Hippocampal formation (tissue), 2 donors: ENCODE measurements around the gene CAPN11.
"Not testable (repeated sequence)": the region's sequence is repeated elsewhere in the genome, so short reads cannot be mapped to it uniquely, and the experiment has no call there.

Experiments
- DNase-seq, 2 donors: peaks; one replicate each; lab custom pipeline; 2025; lab: John Stamatoyannopoulos, UW

Gene CAPN11

DNA sequence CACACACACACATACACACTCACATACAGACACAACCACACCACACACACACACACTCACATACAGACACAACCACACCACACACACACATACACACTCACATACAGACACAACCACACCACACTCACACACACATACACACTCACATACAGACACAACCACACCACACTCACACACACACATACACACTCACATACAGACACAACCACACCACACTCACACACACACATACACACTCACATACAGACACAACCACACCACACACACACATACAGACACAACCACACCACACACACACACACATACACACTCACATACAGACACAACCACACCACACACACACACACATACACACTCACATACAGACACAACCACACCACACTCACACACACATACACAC, 23.2 kb downstream of the CAPN11 start:
- DNase-seq, result not testable (repeated sequence)

DNA sequence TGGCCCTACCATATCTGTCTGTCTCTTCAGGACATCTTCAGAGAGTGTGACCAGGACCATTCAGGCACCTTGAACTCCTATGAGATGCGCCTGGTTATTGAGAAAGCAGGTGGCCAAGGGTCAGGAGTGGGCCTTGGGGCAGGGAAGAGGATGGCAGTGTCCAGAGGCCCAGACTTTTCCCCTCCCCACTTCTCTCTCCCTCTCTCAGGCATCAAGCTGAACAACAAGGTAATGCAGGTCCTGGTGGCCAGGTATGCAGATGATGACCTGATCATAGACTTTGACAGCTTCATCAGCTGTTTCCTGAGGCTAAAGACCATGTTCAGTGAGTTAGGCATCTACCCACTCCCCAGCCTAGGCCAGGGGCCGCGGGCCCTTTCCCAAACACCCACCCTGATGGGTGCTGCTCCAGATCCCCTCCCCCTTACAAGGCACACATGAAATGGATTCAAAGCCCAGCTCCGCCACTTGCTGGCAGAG, 24.3 kb downstream of the CAPN11 start:
- no peak for DNase-seq

DNA sequence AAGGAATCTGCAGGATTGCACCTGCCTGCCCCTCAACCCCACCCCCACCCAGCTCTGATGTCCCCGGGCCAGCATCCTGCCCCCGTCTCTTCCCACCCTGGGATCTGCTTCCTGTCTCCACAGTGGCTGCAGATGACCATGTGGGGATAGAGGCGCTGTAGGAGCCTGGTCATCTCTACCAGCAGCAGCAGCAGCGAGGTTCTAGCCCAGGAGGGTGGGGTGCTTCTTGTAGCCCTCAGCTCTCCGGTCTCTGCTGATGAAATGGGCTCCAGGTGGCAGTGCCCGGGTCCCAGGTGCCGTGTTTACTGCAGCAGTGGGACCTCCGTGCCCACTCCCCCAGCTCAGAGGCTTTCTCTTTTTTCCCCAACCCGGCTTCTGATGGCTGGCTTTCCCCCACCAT, 25.2 kb downstream of the CAPN11 start:
- DNase-seq, result no peak

DNA sequence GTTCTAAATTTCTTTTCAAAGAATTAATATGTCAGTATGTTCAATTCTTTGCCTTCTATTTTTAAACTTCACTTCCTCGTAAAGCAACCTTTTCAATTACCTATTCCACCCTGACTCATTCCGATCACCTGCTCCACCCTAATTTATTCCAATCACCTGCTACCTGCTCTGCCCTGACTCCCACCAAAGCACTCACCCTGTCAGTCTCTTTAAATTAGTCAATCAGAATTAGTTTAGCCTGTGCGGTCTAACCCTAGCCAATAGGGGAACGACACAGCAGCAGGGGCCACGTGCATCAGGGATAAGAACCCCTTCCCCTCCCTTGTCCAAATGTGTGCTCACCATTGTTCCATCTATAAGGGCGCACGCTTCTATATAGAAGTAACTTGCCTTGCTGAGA, 26.7 kb downstream of the CAPN11 start:
- DNase-seq, result not testable (repeated sequence)

DNA sequence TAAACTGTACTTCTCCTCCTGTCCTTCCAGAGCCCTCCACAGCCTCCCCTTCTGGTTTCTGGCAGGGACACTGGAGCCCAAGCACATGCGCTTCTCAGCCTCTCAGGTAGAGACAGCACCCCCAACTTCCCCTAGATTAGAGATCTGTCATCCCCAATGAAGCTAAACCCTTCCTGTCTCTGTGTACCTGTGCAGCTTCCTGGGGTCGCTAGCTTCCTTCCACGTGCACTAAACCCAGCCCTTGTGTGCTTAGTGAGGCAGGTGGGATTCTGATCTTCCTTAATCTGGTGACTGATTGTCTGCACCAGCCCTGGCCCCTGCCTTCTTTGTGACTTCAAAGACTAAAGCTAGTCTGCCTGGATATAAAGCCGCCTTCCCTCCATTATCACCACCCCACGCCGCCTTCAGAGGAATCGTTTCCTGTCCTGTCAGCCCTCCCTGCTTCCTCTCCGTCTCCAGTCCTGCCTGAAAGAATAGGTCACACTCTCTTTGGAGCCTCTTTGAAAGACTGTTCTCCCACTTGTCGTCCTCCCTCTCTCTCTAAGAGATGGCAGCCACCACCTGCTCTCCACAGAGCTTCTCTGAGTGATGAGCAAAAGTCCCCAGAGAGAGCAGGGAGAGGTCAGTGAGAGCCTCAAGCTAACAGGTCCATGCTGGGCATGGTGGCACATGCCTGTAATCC, 27.5 kb downstream of the CAPN11 start:
- no peak for DNase-seq

DNA sequence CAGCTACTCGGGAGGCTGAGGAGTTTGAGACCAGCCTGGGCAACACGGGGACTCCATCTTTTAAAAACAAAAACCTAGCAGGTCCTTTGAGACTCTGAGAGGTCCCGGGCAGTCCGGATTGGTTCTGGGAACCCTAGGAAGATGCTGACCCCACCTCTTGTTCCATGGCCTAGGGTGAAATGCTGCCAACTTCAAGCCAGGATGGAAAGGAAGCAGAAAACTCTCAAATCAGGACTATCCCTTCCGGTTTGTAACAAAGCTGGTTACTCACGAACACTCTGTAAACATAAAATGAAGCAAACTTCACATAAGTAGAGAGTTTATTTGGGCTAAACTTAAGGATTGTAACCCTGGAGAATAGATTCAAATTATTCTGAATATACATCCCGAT, 28.0 kb downstream of the CAPN11 start:
- DNase-seq, result no peak

DNA sequence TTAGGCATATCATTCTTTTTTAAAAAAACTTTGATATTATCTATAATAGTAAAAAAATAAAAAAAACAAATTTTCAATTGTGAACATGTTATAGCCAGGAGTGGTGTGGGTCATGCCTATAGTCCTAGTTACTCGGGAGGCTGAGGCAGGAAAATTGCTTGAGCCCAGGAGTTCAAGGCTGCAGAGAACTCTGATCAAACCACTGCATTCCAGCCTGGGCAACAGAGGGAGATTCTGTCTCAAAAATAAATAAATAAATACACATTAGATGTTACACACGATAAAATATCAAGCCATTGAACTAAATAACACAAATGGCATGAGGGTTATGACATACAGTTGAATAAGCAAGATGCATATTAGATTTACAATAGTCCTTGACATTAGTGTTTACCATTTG, 30.2 kb downstream of the CAPN11 start:
- no peak for DNase-seq

DNA sequence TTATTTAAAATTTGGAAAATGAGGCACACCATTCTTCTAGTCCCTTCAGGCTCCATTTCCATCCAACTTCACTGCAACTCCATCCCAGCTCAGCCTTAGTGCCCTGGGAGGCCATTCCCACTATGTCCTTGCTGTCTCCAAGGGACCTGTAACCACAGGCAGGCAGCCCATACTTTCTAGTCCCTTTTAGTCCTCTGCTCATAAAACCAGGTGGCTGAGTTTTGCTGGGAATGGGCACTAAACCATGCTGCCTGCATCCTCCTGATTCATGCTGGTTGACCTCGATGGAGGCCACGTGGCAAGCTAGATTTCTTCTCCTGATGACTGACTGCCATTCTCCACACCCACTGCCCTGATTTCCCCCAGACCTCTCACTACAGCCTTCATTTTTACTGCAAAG, 30.6 kb downstream of the CAPN11 start:
- DNase-seq, result no peak

DNA sequence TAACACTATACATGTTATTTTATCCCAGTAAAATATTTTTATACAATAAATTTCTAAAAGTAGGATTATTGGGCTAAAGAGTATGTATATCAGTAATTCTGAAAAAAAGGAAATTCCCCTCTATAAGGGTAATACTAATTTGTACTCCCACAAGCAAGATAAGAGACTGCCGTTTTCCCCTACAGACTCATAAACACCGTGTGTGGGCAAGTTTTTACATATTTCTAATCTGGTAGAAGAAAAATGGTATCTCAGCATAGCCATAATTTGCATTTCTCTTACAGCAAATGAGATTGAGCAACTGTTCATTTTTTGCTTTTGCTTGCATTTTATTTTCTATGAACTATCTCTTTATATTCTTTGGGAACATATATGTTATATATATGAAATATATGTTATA, 32.1 kb downstream of the CAPN11 start:
- DNase-seq, result no peak

DNA sequence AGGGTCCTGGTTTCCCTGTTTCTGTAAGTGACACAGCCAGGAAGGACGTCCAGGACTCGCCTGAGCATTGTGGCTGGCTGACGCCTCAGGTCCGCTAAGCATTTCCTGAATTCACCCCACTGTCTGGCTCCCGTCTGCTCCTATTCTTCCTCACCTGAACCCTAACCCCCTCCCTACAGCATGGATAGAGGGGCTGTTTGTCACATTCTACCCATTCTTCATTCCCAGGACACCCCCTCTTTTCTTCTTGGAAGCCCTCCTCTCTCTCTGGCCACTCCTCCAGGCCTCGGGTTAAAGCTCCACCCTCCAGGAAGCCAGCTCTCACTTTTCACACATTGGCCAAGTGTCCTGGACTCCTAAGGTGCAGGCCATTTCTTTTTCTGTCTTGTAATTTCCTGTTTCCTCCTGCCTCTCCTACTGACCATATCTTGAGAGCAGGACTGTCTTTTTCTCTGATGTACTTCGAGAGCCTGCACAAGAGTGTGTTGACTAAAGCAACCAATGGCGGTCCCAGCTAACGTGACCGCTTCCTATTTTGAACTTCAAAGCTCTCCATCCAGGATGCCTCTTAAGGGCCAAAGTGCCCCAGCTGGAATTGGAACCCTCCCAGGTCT, 33.9 kb downstream of the CAPN11 start:
- DNase-seq, result no peak

DNA sequence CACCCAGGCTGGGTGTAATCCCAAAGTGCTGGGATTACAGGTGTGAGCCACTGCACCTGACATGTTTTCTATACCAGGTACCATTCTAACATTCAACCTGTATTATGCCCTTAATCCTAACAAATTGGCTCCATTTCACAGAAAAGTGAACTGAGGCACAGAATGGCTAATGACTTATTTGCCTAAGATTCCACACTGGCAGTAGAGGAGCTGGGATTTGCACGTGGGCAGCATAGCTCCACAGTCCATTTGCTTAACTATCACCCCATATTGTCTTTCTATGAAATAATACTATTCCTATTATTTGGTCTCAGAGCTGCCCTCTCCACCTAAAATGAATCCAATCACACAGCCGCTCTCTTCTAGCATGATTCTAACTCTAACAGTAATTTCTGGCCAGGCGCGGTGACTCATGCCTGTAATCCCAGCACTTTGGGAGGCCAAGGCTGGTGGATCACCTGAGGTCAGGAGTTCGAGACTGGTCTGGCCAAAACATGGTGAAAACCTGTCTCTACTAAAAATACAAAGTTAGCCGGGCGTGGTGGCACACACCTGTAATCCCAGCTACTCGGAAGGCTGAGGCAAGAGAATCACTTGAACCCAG, 34.8 kb downstream of the CAPN11 start:
- no peak for DNase-seq

DNA sequence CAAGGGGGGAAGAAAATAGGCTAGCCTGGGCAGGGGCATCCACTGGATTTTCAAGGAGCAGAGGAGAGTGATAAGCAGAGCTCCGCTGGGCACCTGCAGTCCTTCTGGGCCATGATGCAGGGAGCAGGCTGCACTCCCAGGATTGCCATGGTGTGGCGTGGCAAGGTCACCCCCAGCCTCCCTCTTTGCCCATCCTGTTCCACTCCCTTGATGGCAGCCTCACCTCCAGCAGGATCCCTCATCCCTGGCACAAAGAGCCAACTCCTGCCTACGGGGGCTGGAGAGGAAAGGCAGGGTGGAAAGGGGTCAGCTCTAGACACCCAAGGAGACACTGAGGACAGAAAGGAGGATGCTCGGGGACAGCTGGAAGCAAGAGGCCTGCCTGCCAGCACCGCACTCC, 35.7 kb downstream of the CAPN11 start:
- DNase-seq, result no peak

DNA sequence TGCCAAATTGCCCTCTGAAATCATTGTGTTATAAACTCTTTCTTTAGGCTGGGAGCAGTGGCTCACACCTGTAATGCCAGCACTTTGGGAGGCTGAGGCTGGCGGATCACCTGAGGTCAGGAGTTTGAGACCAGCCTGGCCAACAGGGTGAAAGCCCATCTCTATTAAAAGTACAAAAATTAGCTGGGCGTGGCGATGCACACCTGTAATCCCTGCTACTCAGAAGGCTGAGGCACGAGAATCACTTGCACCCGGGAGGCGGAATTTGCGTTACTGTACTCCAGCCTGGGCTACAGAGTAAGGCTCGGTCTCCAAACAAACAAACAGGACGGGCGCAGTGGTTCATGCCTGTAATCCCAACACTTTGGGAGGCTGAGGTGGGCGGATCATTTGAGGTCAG, 37.7 kb downstream of the CAPN11 start:
- DNase-seq, result not testable (repeated sequence)

DNA sequence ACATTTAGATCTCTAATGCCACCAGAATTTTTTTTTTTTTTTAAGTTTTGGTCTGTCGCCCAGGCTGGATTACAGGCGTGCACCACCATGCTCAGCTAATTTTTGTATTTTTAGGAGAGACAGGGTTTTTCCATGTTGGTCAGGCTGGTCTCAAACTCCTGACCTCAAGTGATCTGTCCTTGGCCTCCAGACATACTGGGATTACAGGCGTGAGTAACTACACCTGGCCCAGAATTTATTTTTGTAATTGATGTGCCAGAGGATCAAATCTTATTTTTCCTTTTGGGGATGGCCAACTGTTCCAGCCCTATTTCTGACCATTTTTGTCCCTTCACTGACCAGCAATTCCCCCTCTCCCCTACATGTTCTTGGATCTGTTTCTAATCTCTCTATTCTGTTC, 40.1 kb downstream of the CAPN11 start:
- no peak for DNase-seq

DNA sequence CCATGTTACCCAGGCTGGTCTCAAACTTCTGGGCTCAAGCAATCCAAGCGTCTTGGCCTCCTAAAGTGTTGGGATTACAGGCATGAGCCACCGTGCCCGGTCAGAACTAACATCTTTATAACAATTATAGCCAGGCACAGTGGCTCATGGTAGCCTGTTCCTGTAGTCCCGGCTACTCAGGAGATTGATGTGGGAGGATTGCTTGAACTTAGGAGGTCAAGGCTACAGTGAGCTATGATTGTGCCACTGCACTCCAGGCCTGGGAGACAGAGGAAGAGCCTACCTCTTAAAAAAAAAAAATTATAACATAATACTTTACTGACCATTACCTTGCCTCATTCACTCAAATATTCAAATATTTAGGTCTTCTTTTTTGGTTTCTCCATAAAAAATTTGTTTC, 41.3 kb downstream of the CAPN11 start:
- no peak for DNase-seq

DNA sequence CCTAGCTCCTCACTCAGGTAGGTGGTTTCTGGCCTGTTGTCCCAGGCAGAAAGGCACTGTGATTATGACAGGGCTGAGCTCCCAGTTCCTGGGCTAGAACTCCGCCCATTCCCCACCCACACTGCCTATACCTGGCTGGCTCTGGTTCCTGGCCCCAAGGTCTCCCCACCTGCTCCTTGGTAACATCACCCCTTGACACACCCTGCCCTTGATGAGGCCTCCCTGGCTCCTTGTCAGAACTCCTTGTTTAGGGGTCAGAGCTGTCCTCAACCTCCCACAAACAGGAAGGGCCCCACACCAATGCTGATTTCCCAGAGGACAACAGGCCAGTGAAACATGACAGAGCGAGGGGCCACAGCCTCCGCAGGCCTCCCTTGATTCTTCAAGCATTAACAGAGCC, 42.6 kb downstream of the CAPN11 start:
- no peak for DNase-seq

DNA sequence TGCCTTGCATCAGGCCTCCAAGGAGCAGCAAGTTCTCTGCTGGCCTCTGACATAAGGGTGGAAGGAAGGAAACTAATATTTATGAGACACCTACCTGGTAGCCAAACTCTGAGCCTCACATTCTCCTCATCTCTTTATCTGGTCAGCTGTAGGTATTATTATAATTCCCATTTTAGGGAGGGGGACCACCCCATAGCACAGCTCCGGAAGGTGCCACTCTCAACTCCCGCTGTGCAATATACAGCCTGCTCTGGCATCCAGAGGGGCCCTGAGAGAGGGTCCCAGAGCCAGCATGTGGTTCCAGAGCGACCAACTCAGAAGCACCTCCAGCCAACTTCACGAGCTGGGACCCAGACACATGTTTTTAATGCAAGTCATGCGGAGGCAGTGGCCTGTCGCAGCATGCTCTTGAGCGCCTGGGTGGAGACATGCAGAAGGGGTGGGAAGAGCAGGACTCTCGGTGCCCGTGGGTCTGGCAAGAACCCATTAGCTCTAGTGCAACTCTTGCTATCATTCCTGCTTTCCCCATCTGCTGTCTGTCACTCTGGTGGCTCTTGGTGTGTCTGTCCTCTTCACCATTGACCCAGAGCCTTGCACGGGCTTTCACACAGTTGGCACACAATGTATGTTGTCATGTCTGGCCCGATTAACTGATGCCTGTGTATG, 43.2 kb downstream of the CAPN11 start:
- no peak for DNase-seq

DNA sequence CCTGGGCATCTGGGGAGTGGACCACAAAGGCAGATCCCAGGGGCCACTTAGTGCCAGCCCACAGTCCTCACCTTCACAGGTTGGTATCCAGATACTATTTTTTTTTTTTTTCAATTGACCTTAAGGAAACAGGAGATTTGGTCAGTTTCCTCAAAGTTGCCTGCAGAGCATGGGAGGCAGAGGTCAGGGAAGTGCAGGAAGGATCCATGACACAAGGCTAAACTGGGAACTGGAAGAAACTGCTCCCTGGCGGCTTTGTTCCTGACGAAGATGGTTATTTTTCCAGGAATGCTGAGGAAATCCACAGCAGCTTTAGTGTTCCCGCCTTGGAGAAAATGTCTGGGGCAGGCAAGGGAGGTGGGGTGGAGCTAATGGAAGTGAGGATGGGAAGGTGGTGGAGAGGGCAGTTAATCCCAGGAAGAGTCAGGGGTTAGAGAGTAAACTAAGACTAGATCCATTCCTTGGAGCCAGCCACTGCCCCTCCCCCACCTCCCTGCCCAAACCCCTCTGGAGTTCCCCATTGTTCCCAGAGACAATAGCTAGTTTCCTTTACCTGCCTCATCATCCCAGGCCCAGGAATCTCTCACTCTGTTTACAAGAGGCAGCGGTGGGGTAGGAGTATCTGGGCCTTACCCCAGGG, 43.8 kb downstream of the CAPN11 start:
- DNase-seq, result no peak

DNA sequence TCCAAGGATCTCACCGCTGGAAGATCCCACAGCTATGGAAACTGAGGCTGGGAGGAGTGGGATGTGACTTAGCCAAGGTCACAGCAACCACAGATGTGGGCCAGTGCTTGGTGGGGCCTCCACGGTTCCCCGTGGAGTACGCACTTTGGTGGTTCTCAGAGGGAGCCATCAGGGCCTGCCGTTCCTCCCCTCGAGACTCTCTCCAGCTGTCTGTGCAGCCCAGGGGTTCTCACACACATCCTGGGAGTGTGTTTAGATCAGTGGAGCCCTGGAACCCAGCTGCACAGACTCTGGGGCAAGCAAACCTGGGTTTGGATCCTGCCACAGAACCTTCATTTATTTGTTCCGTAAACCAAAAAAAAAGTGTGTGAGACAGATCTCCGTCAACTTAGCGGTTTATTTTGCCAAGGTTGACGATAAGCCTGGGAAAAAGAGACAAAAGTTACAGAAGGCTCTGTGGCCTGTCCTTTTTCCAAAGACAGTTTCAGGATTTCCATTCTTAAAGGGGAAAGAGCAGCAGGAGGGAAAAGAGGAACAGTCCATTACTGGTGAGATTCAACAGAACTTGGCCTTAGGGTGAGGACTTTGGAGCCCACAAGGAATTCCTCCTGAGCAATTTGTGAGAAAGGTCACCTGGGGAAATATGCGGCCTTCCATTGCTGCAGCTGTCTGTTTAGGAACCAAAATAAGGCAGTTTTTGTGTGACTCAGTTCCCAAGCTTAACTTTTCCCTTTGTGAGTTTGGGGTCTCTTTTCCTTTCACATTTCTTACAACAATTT, 44.5 kb downstream of the CAPN11 start:
- DNase-seq, result no peak

DNA sequence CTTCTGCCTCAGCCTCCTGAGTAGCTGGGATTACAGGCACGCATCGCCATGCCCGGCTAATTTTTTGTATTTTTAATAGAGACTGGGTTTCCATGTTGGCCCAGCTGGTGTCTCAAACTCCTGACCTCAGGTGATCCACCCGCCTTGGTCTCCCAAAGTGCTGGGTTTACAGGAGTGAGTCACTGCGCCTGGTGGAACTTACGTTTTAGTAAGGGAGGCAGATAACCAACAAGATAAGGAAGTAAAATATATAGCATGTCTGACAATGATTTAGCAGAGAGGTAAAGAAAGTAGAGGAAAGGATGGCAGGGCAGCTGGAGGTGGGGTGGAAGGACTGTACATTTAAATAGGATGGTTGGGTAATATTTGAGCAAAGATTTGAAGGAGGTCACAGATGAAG, 45.3 kb downstream of the CAPN11 start:
- DNase-seq, result no peak

DNA sequence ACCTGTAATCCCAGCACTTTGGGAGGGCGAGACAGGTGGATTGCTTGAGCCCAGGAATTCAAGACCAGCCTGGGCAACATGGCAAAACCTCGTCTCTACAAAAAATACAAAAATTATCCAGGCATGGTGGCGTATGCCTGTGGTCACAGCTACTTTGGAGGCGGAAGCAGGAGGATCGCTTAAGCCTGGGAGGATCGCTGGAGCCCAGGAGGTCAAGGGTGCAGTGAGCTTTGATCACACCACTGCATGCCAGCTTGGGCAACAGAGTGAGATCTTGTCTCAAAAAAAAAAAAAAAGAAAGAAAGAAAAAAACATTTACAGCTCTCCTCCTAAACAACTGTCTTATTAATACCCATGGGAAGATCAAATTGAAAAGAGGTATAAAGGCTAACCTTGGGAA, 49.3 kb downstream of the CAPN11 start:
- no peak for DNase-seq

DNA sequence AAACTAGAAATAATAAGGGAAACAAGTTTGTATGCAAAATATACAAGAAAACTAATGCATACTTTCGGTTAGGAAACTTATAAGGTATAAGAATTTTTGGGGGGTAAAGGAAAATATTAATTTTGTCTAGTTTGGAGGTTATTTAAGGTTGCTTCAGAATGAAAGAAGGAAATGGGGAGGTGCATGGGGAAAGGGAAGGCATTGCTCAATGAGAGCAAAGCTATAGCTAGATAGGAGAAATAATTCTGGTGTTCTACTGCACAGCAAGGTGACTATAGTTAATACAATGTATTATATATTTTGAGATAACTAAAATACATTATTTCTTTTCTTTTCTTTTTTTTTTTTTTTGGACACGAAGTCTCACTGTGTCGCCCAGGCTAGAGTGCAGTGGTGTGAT, 52.7 kb downstream of the CAPN11 start:
- DNase-seq, result no peak
